ENCODE data around the gene RNF4.

DNA sequence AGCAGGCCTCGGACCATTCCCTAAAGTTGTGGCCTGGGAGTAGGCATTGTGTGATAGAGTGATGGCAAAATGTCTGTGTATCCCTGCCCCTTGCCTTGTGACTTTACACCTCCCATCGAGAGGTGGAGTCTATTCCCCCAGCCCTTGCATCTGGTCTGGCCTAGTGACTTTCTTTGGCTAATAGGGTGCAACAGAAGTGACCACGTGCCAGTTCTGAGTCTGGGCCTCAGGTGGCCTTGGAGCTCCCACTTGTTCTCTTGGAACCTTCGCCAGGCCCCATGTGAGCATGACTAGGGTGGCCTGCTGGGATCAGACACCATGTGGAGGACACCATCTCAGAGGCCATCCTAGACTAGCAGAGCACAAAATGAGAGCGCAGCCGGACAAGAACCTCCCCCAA is 3.9 kb upstream of the RNF4 start:
- no peak for TF ChIP-seq YY1 (IDR thresholded peaks at IDR 0.05; ENCODE audit: insufficient read depth, insufficient read length)
- TF ChIP-seq ZNF274 (IDR thresholded peaks at IDR 0.05; ENCODE audit: low read depth, low read length) = no peak
